H1 (cell line): ENCODE data around the gene DENND2A. TPM values are rescaled to one million over a fixed set of nuclear protein-coding genes. Genes with fewer than 3 reads are reported as not detected.
A peak's percentile ranks its signal among the peaks of the same experiment; 100 is the strongest.

Experiments used
- E2F6 ChIP-seq: IDR thresholded peaks from 2 replicates; pipeline ENCODE4 v1.6.1; 2012; ENCODE audit warnings: inconsistent platforms
- NANOG ChIP-seq: IDR thresholded peaks from 2 replicates; pipeline ENCODE4 v1.6.1; 2011; ENCODE audit warnings: low read length, low read depth, mild to moderate bottlenecking, inconsistent platforms; ENCODE audit not compliant: insufficient read depth, poor library complexity, severe bottlenecking
- RAD21 ChIP-seq, 2 experiments: IDR thresholded peaks in 1 of 2; conservative IDR thresholded peaks in 1 of 2; 2 replicates each; pipeline ENCODE4 v1.6.1; 2011; ENCODE audit warnings: low read depth in 2 of 2, low read length in 2 of 2, improper control_type of control experiment in 1 of 2, inconsistent platforms in 1 of 2, mild to moderate bottlenecking in 1 of 2, moderate library complexity in 1 of 2
- SIN3A ChIP-seq, 2 experiments: IDR thresholded peaks in 1 of 2; conservative IDR thresholded peaks in 1 of 2; 2 replicates each; pipeline ENCODE4 v1.6.1; 2011 to 2012; ENCODE audit warnings: low read length in 2 of 2, improper control_type of control experiment in 1 of 2, low read depth in 1 of 2, mild to moderate bottlenecking in 1 of 2
- SUZ12 ChIP-seq: fragments of 200-600 bp; sonication (generic); IDR thresholded peaks from 2 replicates; pipeline ENCODE4 v1.6.1; 2012; ENCODE audit warnings: mild to moderate bottlenecking, inconsistent platforms, low read length, moderate library complexity, mixed read lengths
- ZNF274 ChIP-seq: IDR thresholded peaks from 2 replicates; pipeline ENCODE4 v1.7.0; 2012; ENCODE audit warnings: low read length, borderline replicate concordance; ENCODE audit errors: extremely low read depth
- polyA plus RNA-seq, 7 experiments: library from polyadenylated mRNA; depleted of rRNA in 3 of 7; stranded (reverse) in 5 of 7; unstranded in 2 of 7; fragments of >200 nt in 5 of 7; fragments of 200-250 nt in 2 of 7; gene quantifications; 1 replicate in 5 of 7; 2 replicates in 1 of 7; 4 replicates in 1 of 7; pipeline versions ENCODE4 v1.2.1 to v1.2.3, GENCODE V29; 2011 to 2013; ENCODE audit warnings: missing spikeins in 2 of 7, mixed read lengths in 2 of 7
- total RNA-seq: library from RNA; stranded (reverse); fragmentation: NEBNext Ultra II Directional; extraction: Animal tissue kit (Norgen Biotek cat#: 25700); gene quantifications from 2 replicates; pipeline ENCODE4 v1.2.1, GENCODE V29; 2021

Gene DENND2A
- total and polyA plus RNA-seq, 2 of the 8 experiments (the other 6 are each of a cell fraction or from before 2014, with no cell fraction given), result 5.0 to 13.0 TPM

- no peak for TF ChIP-seq NANOG
- TF ChIP-seq RAD21 (IDR thresholded peaks at IDR 0.05 in 1 of 2, conservative IDR thresholded peaks at IDR 0.05 in 1 of 2; ENCODE audit: low read depth in 2 of 2, low read length in 2 of 2), result no peak
- no peak for TF ChIP-seq ZNF274
- TF ChIP-seq SIN3A (conservative IDR thresholded peaks at IDR 0.05 in 1 of 2, IDR thresholded peaks at IDR 0.05 in 1 of 2; ENCODE audit: low read depth in 1 of 2, low read length in 2 of 2), result no peak
- TF ChIP-seq SUZ12, result 0 out of 2 replicates have a peak, but pooled peaks have one; percentile 18
- TF ChIP-seq E2F6, result no peak
Measured at GRCh38 chr7:140641524-140642195, 1.0 kb upstream of the DENND2A start (continued).
